Uterus (tissue), 2 donors: ENCODE results near the gene SBF2.

Experiments used
- POLR2A ChIP-seq, 2 donors: fragments of 450-650 bp; IDR thresholded peaks; one replicate each; pipeline ENCODE4 v1.6.1; 2016; ENCODE audit warnings: antibody characterized with exemption in 2 of 2, mild to moderate bottlenecking in 1 of 2, moderate library complexity in 1 of 2
- TF ChIP-seq, protein P1 (sequence below), 4 experiments: fragments of 200-600 bp in 2 of 4; fragments of 450-650 bp in 2 of 4; sonication (generic) in 2 of 4; IDR thresholded peaks; one replicate each; pipeline ENCODE4 v1.5.1; 2016 to 2019; ENCODE audit warnings: antibody characterized with exemption in 4 of 4, mild to moderate bottlenecking in 2 of 4, moderate library complexity in 1 of 4

DNA sequence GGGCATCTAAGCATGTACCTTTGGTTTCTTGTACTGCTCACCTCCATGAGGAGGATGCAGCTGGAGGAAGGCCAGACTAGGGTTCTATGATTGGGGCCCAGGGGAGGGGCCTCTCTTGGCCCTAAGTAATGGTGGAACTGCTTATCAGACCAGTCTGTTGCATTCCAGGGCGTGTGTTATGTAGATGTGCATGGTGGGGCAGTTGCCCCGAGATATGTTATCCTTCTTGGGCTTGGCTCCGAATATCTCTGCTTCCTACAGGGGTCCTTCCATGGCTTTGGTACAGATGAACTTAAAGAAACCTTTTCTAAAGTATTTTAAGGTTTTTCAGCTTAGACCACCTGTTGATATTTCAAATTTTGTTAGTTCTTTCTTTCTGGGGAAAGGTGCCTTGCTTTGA, 504.1 kb downstream of the SBF2 start:
- TF ChIP-seq, protein P1, sequence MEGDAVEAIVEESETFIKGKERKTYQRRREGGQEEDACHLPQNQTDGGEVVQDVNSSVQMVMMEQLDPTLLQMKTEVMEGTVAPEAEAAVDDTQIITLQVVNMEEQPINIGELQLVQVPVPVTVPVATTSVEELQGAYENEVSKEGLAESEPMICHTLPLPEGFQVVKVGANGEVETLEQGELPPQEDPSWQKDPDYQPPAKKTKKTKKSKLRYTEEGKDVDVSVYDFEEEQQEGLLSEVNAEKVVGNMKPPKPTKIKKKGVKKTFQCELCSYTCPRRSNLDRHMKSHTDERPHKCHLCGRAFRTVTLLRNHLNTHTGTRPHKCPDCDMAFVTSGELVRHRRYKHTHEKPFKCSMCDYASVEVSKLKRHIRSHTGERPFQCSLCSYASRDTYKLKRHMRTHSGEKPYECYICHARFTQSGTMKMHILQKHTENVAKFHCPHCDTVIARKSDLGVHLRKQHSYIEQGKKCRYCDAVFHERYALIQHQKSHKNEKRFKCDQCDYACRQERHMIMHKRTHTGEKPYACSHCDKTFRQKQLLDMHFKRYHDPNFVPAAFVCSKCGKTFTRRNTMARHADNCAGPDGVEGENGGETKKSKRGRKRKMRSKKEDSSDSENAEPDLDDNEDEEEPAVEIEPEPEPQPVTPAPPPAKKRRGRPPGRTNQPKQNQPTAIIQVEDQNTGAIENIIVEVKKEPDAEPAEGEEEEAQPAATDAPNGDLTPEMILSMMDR (IDR thresholded peaks at IDR 0.05) = no peak
- no peak for TF ChIP-seq POLR2A (IDR thresholded peaks at IDR 0.05)
